Small intestine (tissue), 7 donors: ENCODE data around the gene PPP3CA. TPM values are rescaled to one million over a fixed set of nuclear protein-coding genes. Genes with fewer than 3 reads are reported as not detected.

Source experiments
- DNase-seq, 2 donors: peaks; one replicate each; pipeline versions ENCODE4 v3.0.0 to v3.0.0-alpha.2; 2013
- FAIRE-seq: peaks from 2 replicates; lab custom pipeline; 2012; peaks lifted over from hg19 to GRCh38; lab: Jason Lieb, UNC
- H3K27ac ChIP-seq, 3 donors: one replicate each; pipeline ENCODE4 v1.5.1; 2013; ENCODE audit warnings: low read length in 2 of 3, mild to moderate bottlenecking in 2 of 3, control low read depth in 1 of 3, inconsistent platforms in 1 of 3, low read depth in 1 of 3, moderate library complexity in 1 of 3
- H3K27me3 ChIP-seq, 3 donors: one replicate each; pipeline ENCODE4 v1.6.1; 2013; ENCODE audit warnings: low read length in 3 of 3, inconsistent platforms in 1 of 3; ENCODE audit not compliant: control insufficient read depth in 3 of 3, insufficient read depth in 3 of 3
- H3K36me3 ChIP-seq, 3 donors: one replicate each; pipeline ENCODE4 v1.6.1; 2013; ENCODE audit warnings: low read length in 3 of 3, inconsistent platforms in 1 of 3, low read depth in 1 of 3, mild to moderate bottlenecking in 1 of 3, moderate library complexity in 1 of 3; ENCODE audit not compliant: control insufficient read depth in 3 of 3, insufficient read depth in 2 of 3
- H3K4me1 ChIP-seq, 3 donors: one replicate each; pipeline ENCODE4 v1.6.1; 2013; ENCODE audit warnings: low read length in 2 of 3, inconsistent platforms in 1 of 3, low read depth in 1 of 3, mild to moderate bottlenecking in 1 of 3, moderate library complexity in 1 of 3; ENCODE audit not compliant: control insufficient read depth in 3 of 3, insufficient read depth in 2 of 3
- H3K4me3 ChIP-seq, 3 donors: one replicate each; pipeline ENCODE4 v1.5.1; 2013; ENCODE audit warnings: low read length in 3 of 3, control low read depth in 1 of 3, inconsistent platforms in 1 of 3, low read depth in 1 of 3, mild to moderate bottlenecking in 1 of 3, moderate library complexity in 1 of 3
- H3K9me3 ChIP-seq, 2 donors: one replicate each; pipeline ENCODE4 v1.6.1; 2013; ENCODE audit warnings: low read depth in 1 of 2, low read length in 1 of 2; ENCODE audit not compliant: control insufficient read depth in 2 of 2, insufficient read depth in 1 of 2
- WGBS, 3 donors: extraction: QIAGEN DNeasy Blood & Tissue Kit; methylation state at CpG; one replicate each; pipeline ENCODE4 v1.1.7; 2013; 5-methylcytosine and 5-hydroxymethylcytosine counted together
- polyA plus RNA-seq, 4 donors: library from polyadenylated mRNA; stranded (reverse) in 3 of 4; unstranded in 1 of 4; fragments of 200-250 nt in 3 of 4; fragments of 120-200 nt in 1 of 4; gene quantifications; one replicate each; pipeline versions ENCODE4 v1.2.1 to v1.2.3, GENCODE V29; 2013
- donor health status: healthy with polysubstance abuse.
- donor health status: control.
- donor health status: control.
- donor health status: Bipolar disorder and iron deficiency.
- donor health status: healthy.

PPP3CA gene
- polyA plus RNA-seq, 4 donors = 8.9 to 23.8 (median 11.2) TPM

DNA sequence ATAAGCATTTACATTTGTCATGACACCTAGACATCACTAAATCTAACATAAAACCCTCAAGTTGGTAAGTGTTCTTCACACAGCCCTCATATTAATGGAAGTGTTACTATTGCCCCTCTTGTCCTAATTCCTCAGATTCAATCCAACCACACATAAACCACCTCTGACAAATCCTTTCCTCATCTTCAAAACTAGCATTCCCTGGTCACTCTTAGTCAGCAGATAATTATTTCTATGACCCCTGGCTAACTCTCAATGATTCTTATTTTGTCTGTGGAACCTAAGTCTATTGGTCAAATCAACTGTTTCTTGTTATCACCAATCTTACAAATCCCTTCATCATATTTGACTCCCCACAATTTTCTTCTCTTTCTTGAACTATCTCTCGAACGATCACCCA lies 168.6 kb downstream of the PPP3CA start:
- H3K9me3 ChIP-seq = peaks cover 0 to 4% of the 10 kb centered on the region in 2 donors
- 95 to 100% (median 98%) methylated on average over 2 of the region's 2 CpGs for WGBS, 3 donors
- H3K4me1 ChIP-seq = peaks cover under 1 to 3% (median 2%) of the 10 kb centered on the region in 3 donors
- no peak overlapping the region for H3K27ac ChIP-seq
- no peak overlapping the region for H3K4me3 ChIP-seq
- no peak for DNase-seq
- H3K36me3 ChIP-seq = no peaks in the 10 kb centered on the region
- H3K27me3 ChIP-seq = no peaks in the 10 kb centered on the region
- FAIRE-seq = no peak

DNA sequence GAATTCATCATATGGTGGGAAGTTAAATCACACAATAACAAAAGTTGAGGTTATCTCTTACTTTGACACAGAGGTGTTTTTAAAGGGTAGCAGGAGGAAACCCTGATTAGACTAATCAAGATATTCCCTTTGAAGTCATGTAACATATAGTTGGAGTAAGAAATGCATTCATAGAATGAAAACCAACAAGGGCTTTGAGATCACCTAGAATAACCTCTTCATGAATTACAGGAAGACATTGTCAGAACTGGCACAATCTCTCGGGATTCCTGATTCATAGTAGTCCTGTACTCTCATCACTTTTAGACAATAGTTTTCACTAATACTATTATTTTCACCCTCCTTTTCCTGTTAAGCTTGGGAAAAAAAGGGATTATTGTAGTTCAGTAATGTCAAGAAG lies 170.2 kb downstream of the PPP3CA start:
- Histone ChIP-seq H3K9me3 (no peaks in the 10 kb centered on the region), H3K36me3 (no peaks in the 10 kb centered on the region), H3K4me3 (no peak overlapping the region), H3K4me1 (peaks cover 0 to 3% (median 2%) of the 10 kb centered on the region in 3 donors), H3K27me3 (no peaks in the 10 kb centered on the region), H3K27ac (no peak overlapping the region)
- WGBS, 3 donors = 36 to 79% (median 62%) methylated on average over 1 of the region's 1 CpG
- DNase-seq = no peak
- peak; percentile 49 for FAIRE-seq

DNA sequence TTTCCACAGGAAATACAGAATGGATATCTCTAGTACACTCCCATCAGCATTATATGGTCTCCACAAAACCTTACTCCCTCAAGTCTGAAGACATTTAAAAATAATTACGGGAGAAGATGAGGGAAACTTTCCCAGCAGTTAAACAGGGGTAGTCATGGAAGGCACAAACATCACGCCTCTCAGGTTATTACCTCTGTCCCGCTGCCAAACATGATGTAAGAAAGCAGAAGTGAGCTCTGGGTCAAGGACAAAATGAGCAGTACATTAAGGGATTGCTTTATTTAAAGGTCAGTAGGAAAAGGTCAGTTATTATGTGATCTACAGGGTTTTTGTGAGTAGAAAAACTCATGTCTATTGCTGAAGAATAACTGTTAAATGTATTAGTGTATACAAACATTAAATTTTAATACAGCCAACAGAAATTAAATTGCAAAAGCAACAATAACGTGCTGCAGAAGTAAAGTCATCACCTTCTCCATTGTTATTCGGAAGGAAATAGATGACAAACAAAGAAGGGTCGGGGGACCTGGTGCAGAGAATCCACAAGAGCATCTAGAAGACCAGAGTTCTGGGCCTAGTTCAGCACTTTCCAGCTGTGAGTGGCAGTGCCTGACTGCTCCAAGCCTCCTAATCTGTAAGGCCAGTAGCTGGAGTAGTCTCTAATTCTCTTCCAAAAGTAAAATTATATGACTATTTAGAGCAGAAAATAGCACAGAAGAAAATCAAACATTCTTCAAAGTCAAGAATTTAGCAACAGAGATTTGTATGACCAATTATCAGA lies 171.2 kb downstream of the PPP3CA start:
- FAIRE-seq (no peak), DNase-seq (peak in 1 of 2 donors; percentile 76)
- Histone ChIP-seq H3K4me1 (peaks cover 0 to 3% (median 2%) of the 10 kb centered on the region in 3 donors), H3K36me3 (no peaks in the 10 kb centered on the region), H3K27ac (no peak overlapping the region), H3K9me3 (no peaks in the 10 kb centered on the region), H3K27me3 (no peaks in the 10 kb centered on the region), H3K4me3 (no peak overlapping the region)
- 36 to 72% (median 62%) methylated on average over 6 of the region's 6 CpGs for WGBS, 3 donors

DNA sequence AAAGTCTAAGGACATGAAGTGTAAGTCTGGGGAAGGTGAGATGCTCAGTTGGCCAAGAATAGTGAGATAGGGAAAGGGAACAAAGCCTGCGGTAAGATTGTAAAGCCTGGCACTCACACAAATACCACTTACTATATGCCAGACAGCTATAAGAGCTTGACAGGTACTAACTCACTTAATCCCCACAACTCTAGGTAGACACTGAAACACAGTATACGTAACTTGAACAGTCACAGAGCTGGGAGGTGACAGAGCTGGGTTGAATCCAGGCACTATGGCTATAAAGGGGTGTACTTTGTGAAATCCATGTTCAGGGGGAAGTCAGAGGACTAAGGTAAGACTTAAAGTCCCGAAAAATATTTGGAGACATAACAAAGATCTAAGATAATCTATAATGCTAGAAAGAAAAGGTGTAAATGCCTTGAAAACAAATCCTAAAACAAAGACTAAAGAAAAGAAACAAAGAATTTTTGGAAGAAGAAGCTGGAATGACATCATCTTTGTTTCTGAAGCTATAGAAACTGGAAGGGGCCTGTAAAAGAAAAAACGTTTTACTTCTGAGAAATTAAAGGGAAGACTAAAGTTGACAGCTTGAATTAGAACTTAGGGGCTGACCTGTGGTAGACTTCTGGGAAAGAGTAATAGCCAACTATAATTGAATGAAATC lies 172.5 kb downstream of the PPP3CA start:
- Histone ChIP-seq H3K36me3 (no peaks in the 10 kb centered on the region), H3K4me1 (peaks cover 0 to 3% (median 2%) of the 10 kb centered on the region in 3 donors), H3K9me3 (no peaks in the 10 kb centered on the region), H3K27ac (no peak overlapping the region), H3K4me3 (no peak overlapping the region), H3K27me3 (no peaks in the 10 kb centered on the region)
- no peak for FAIRE-seq
- no peak for DNase-seq
- WGBS, 3 donors = 64 to 78% (median 75%) methylated on average over 4 of the region's 4 CpGs

DNA sequence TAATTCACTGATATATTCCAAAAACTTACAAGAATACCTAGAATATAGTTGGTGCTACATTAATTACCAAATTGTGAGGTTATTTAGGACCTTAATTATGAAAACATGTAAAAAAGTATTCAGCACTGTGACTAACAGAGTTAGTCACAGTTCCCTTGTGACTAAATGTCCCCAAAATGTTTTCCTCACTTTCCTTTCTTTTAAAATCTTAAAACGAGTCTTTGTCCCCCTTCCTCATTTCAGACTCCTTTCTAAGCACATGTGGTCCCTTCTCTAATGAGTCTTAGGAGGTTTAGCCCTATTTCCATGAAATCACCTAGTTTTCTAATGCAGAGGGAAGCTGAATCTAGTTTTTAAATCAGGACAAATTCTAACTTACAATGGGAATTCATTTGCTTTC lies 175.0 kb downstream of the PPP3CA start:
- H3K9me3 ChIP-seq = no peaks in the 10 kb centered on the region
- 50 to 80% (median 53%) methylated on average over 1 of the region's 1 CpG for WGBS, 3 donors
- no peaks in the 10 kb centered on the region for H3K36me3 ChIP-seq
- DNase-seq (no peak), FAIRE-seq (no peak)
- no peak overlapping the region for H3K4me3 ChIP-seq
- H3K4me1 ChIP-seq = peaks cover 6 to 14% (median 9%) of the 10 kb centered on the region in 3 donors
- no peak overlapping the region for H3K27ac ChIP-seq
- H3K27me3 ChIP-seq = no peaks in the 10 kb centered on the region

DNA sequence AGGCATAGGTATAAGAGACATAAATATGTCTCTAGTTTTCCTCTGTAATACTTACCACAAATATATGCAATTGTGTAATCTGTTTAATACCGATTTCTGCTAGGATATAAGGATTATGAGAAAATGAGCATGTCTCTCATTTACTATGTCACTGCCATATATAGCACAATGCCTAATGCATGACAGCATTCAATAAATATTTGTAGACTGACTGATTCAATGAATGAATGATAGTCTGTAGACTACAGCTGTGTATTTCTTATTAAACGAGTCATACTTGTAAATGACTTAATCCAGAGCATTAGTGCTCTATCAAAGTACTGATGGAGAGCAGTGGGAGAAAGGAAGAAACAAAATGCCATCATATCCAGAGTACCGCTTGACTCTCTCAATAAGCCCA lies 175.6 kb downstream of the PPP3CA start:
- 73 to 83% (median 75%) methylated on average over 3 of the region's 3 CpGs for WGBS, 3 donors
- Histone ChIP-seq H3K9me3 (no peaks in the 10 kb centered on the region), H3K4me1 (peaks cover 9 to 14% (median 9%) of the 10 kb centered on the region in 3 donors), H3K27me3 (no peaks in the 10 kb centered on the region), H3K4me3 (no peak overlapping the region), H3K36me3 (no peaks in the 10 kb centered on the region), H3K27ac (no peak overlapping the region)
- FAIRE-seq = no peak
- no peak for DNase-seq

DNA sequence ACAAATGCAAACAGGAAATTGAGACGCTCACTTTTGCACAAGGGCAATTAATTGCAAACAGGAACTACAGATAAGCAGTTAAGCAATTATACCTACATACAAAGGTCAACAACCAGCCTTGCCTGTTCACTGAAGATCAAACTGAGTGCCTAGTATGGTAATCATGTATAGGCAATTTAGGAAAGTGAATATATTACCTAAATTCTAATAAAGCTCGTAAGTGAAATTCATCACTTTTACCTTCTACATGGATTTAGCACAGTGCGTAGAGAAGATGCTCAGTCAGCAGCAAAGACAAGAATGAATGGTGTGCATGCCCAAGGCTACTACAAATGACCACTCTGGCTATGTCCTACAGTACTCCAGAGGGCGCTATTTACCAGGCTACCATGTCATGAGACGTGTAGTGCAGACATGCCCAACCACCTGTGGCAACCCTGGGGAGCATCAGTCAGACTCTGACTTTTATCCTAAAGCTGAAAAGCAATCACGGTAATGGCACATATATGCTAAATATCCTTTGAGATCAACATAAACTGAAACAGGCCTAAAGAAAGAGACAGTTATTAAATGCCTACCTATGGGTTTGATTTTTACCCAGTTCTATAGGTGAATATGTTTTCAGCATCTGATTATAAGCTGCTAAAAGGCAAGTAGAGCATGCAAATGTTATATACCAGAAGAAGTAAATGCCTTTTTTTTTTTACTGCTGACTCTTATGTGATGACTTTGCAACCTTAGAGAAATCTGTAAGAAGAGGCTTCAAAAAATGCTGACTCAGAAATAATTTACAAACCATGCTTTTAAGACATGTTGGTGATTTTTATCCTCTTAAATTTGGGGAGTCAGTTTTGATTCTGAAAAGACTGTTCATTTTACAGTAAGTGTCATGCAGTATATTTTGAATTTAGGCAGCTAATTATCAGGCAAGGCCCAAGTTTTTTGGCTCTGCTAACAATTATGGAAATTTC lies 178.0 kb downstream of the PPP3CA start:
- H3K27me3 ChIP-seq = no peaks in the 10 kb centered on the region
- DNase-seq (peak; percentile 90 to 92), FAIRE-seq (peak; percentile 96)
- no peaks in the 10 kb centered on the region for H3K9me3 ChIP-seq
- H3K27ac ChIP-seq = peak overlapping the region in 1 of 3 donors; percentile 34
- peaks cover 6 to 14% (median 7%) of the 10 kb centered on the region in 3 donors for H3K4me1 ChIP-seq
- no peak overlapping the region for H3K4me3 ChIP-seq
- WGBS, 3 donors = 11 to 39% (median 25%) methylated on average over 6 of the region's 6 CpGs
- no peaks in the 10 kb centered on the region for H3K36me3 ChIP-seq

DNA sequence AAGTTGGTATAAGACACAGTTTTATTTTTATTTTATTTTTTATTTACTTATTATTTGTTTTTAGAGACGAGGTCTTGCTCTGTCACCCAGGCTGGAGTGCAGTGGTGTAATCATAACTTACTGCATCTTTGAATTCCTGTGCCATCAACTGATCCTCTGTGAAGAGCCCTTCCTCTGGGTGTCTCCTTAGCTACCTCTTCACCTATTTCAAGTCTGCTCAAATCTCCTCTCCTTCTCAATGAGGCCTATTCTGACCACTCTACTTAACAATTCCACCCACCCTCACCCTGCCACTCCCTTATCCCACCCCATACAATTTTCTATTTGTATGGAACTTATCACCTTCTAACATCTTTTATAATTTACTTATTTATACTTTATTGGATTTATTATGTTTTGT lies 183.4 kb downstream of the PPP3CA start:
- Histone ChIP-seq H3K36me3 (peaks cover 0 to 3% (median 0%) of the 10 kb centered on the region in 3 donors), H3K4me1 (peaks cover 6 to 10% (median 7%) of the 10 kb centered on the region in 3 donors), H3K9me3 (no peaks in the 10 kb centered on the region), H3K27me3 (no peaks in the 10 kb centered on the region), H3K27ac (no peak overlapping the region), H3K4me3 (no peak overlapping the region)
- WGBS, 3 donors = 83 to 94% (median 85%) methylated on average over 1 of the region's 1 CpG
- DNase-seq = no peak
- no peak for FAIRE-seq
